Amniotic stem cell (primary cell): ENCODE data around the gene HNMT.

Source experiments
- DNase-seq: peaks from one replicate; lab custom pipeline; 2025; lab: John Stamatoyannopoulos, UW

HNMT gene

GRCh38 chr2:138012082-138012481 lies 47.8 kb downstream of the HNMT start:
- DNase-seq, result no peak

- DNase-seq, result no peak
These were observed 48.7 kb downstream of the HNMT start for GRCh38 chr2:138012968-138013367.

- DNase-seq, result no peak
These were observed 49.4 kb downstream of the HNMT start for GRCh38 chr2:138013639-138014038.

GRCh38 chr2:138015494-138015893 lies 51.2 kb downstream of the HNMT start:
- no peak for DNase-seq

GRCh38 chr2:138016351-138017087 lies 52.2 kb downstream of the HNMT start:
- DNase-seq, result no peak

- DNase-seq, result no peak
These were observed 53.6 kb downstream of the HNMT start for GRCh38 chr2:138017824-138018223.

GRCh38 chr2:138018866-138019688 lies 54.8 kb downstream of the HNMT start:
- no peak for DNase-seq

- no peak for DNase-seq
These were observed 56.2 kb downstream of the HNMT start for GRCh38 chr2:138020432-138020831.

GRCh38 chr2:138021154-138021553 lies 56.9 kb downstream of the HNMT start:
- DNase-seq, result no peak

- no peak for DNase-seq
These were observed 59.0 kb downstream of the HNMT start for GRCh38 chr2:138023298-138023697.

- DNase-seq, result no peak
These were observed 59.7 kb downstream of the HNMT start for GRCh38 chr2:138023976-138024375.

- DNase-seq, result no peak
These were observed 62.1 kb downstream of the HNMT start for GRCh38 chr2:138026111-138027020.

GRCh38 chr2:138028538-138028937 lies 64.3 kb downstream of the HNMT start:
- DNase-seq, result no peak

- no peak for DNase-seq
These were observed 65.0 kb downstream of the HNMT start for GRCh38 chr2:138029276-138029675.

GRCh38 chr2:138030459-138030858 lies 66.2 kb downstream of the HNMT start:
- DNase-seq, result no peak

- no peak for DNase-seq
These were observed 68.1 kb downstream of the HNMT start for GRCh38 chr2:138032334-138032733.

GRCh38 chr2:138034536-138034935 lies 70.3 kb downstream of the HNMT start:
- DNase-seq, result no peak

GRCh38 chr2:138035608-138036217 lies 71.4 kb downstream of the HNMT start:
- no peak for DNase-seq

GRCh38 chr2:138036522-138036921 lies 72.2 kb downstream of the HNMT start:
- no peak for DNase-seq

GRCh38 chr2:138037090-138037489 lies 72.8 kb downstream of the HNMT start:
- no peak for DNase-seq

- DNase-seq, result no peak
These were observed 76.3 kb downstream of the HNMT start for GRCh38 chr2:138040616-138041015.

GRCh38 chr2:138042311-138042710 lies 78.0 kb downstream of the HNMT start:
- no peak for DNase-seq
